DND-41 (cell line): ENCODE measurements around the gene GOT1.

Experiments used
- ATAC-seq: fragments of 200-7000 bp; cut with Tn5 transposase; 3 replicates; pipeline ENCODE4 v1.9.1; 2021; ENCODE audit warnings: low read depth; ENCODE audit not compliant: insufficient read depth
- DNase-seq: peaks from one replicate; pipeline ENCODE4 v3.0.0-alpha.2; 2020
- H2AFZ ChIP-seq: 2 replicates; pipeline ENCODE4 v1.6.0; 2012; ENCODE audit warnings: low read depth, low read length
- H3K27ac ChIP-seq: 2 replicates; pipeline ENCODE4 v1.5.1; 2012; ENCODE audit warnings: low read length, inconsistent platforms
- H3K27me3 ChIP-seq: fragments of 200-600 bp; sonication (generic); 2 replicates; pipeline ENCODE4 v1.6.0; 2012; ENCODE audit warnings: low read length, mild to moderate bottlenecking, inconsistent platforms; ENCODE audit not compliant: insufficient read depth, poor library complexity
- H3K36me3 ChIP-seq: 2 replicates; pipeline ENCODE4 v1.5.1; 2012; ENCODE audit warnings: low read length, inconsistent platforms; ENCODE audit not compliant: insufficient read depth
- H3K4me1 ChIP-seq: 2 replicates; pipeline ENCODE4 v1.5.1; 2012; ENCODE audit warnings: mild to moderate bottlenecking, low read length; ENCODE audit not compliant: insufficient read depth
- H3K4me2 ChIP-seq: 2 replicates; pipeline ENCODE4 v1.6.0; 2012; ENCODE audit warnings: mild to moderate bottlenecking, moderate library complexity, low read length, inconsistent platforms; ENCODE audit not compliant: insufficient read depth
- H3K4me3 ChIP-seq, 2 experiments: fragments of 200-600 bp in 1 of 2; shearing (Covaris generic) in 1 of 2; 2 replicates each; pipeline ENCODE4 v1.5.1; 2012 to 2016; ENCODE audit warnings: inconsistent platforms in 2 of 2, low read length in 2 of 2, mild to moderate bottlenecking in 2 of 2, low read depth in 1 of 2, moderate library complexity in 1 of 2
- H3K79me2 ChIP-seq: 2 replicates; pipeline ENCODE4 v1.6.0; 2012; ENCODE audit warnings: low read length, inconsistent platforms; ENCODE audit not compliant: insufficient read depth
- H3K9ac ChIP-seq: 2 replicates; pipeline ENCODE4 v1.6.0; 2012; ENCODE audit warnings: low read depth, mild to moderate bottlenecking, inconsistent platforms, low read length, moderate library complexity
- H3K9me3 ChIP-seq: 2 replicates; pipeline ENCODE4 v1.5.1; 2012; ENCODE audit warnings: low read length, moderate library complexity, mild to moderate bottlenecking, inconsistent platforms; ENCODE audit not compliant: insufficient read depth, severe bottlenecking
- H4K20me1 ChIP-seq: 2 replicates; pipeline ENCODE4 v1.6.0; 2012; ENCODE audit warnings: low read length; ENCODE audit not compliant: insufficient read depth
- CTCF ChIP-seq: IDR thresholded peaks from 2 replicates; pipeline ENCODE4 v1.5.1; 2012; ENCODE audit warnings: borderline replicate concordance, low read length, moderate library complexity, mild to moderate bottlenecking; ENCODE audit not compliant: poor library complexity, severe bottlenecking; ENCODE audit errors: extremely low read depth
- EZH2 ChIP-seq: IDR thresholded peaks from 3 replicates; pipeline ENCODE4 v1.6.1; 2012; ENCODE audit warnings: borderline replicate concordance, low read depth, mild to moderate bottlenecking, moderate library complexity, low read length, inconsistent platforms; ENCODE audit not compliant: severe bottlenecking

GOT1 gene

GRCh38 chr10:99393036-99393435 lies 37.4 kb downstream of the GOT1 start:
- Histone ChIP-seq H3K79me2 (no peaks in the 10 kb centered on the region), H3K9ac (no peak overlapping the region), H2AFZ (no peak overlapping the region), H3K4me3 (no peak overlapping the region), H3K27ac (no peak overlapping the region), H3K9me3 (no peaks in the 10 kb centered on the region), H4K20me1 (no peaks in the 10 kb centered on the region), H3K4me1 (peaks cover 4% of the 10 kb centered on the region), H3K36me3 (peaks cover 16% of the 10 kb centered on the region), H3K27me3 (peaks cover 8% of the 10 kb centered on the region), H3K4me2 (no peak overlapping the region)
- no peak for TF ChIP-seq EZH2
- TF ChIP-seq CTCF = no peak
- ATAC-seq (no peak), DNase-seq (no peak)

- Histone ChIP-seq H3K4me3 (no peak overlapping the region), H4K20me1 (no peaks in the 10 kb centered on the region), H3K36me3 (peaks cover under 1% of the 10 kb centered on the region; the same call in 1 of the 2 replicates), H3K27ac (no peak overlapping the region), H2AFZ (no peak overlapping the region), H3K4me1 (peaks cover 4% of the 10 kb centered on the region), H3K9me3 (no peaks in the 10 kb centered on the region), H3K9ac (no peak overlapping the region), H3K79me2 (no peaks in the 10 kb centered on the region), H3K27me3 (peaks cover 8% of the 10 kb centered on the region), H3K4me2 (no peak overlapping the region)
- TF ChIP-seq EZH2 (no peak), CTCF (no peak)
- ATAC-seq = no peak
- DNase-seq = no peak
Measured at GRCh38 chr10:99391346-99391745, 39.1 kb downstream of the GOT1 start.

- Histone ChIP-seq H3K79me2 (no peaks in the 10 kb centered on the region), H2AFZ (no peak overlapping the region), H3K9me3 (no peaks in the 10 kb centered on the region), H3K36me3 (no peaks in the 10 kb centered on the region), H4K20me1 (no peaks in the 10 kb centered on the region), H3K4me2 (no peak overlapping the region), H3K4me1 (no peaks in the 10 kb centered on the region), H3K27me3 (peaks cover 8% of the 10 kb centered on the region), H3K27ac (no peak overlapping the region), H3K4me3 (no peak overlapping the region), H3K9ac (no peak overlapping the region)
- ATAC-seq (no peak), DNase-seq (no peak)
- TF ChIP-seq EZH2 (no peak), CTCF (no peak)
Measured at GRCh38 chr10:99389729-99390480, 40.5 kb downstream of the GOT1 start.

- no peak for TF ChIP-seq CTCF
- TF ChIP-seq EZH2 = no peak
- no peaks in the 10 kb centered on the region for H3K36me3 ChIP-seq
- H3K27me3 ChIP-seq = peaks cover 8% of the 10 kb centered on the region
- no peak for ATAC-seq
- H3K9ac ChIP-seq = no peak overlapping the region
- no peak overlapping the region for H3K4me2 ChIP-seq
- no peak overlapping the region for H2AFZ ChIP-seq
- H3K79me2 ChIP-seq = no peaks in the 10 kb centered on the region
- no peak overlapping the region for H3K27ac ChIP-seq
- H3K4me3 ChIP-seq = no peak overlapping the region
- no peaks in the 10 kb centered on the region for H3K4me1 ChIP-seq
- no peaks in the 10 kb centered on the region for H3K9me3 ChIP-seq
- H4K20me1 ChIP-seq = no peaks in the 10 kb centered on the region
- DNase-seq = no peak
Measured at GRCh38 chr10:99387541-99387940, 42.9 kb downstream of the GOT1 start.
